ENCODE data around the gene ADM5. TPM values are rescaled to one million over a fixed set of nuclear protein-coding genes. Genes with fewer than 3 reads are reported as not detected.

The ADM5 gene
- total and polyA plus RNA-seq, 2 experiments from 2014 or later, result 2.8 to 5.7 TPM

DNA sequence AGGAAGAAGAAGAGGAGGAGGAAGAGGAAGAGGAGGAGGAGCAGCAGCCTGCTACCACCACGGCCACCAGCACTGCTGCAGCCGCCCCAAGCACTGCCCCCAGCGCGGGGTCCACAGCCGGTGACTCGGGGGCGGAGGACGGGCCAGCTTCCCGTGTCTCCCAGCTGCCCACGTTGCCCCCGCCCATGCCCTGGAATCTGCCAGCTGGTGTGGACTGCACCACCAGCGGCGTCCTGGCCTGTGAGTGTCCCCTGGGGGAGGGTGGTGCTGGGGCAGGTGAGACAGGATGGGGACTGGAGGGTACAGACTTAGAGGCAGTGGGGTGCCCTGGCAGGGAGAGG is 36.0 kb upstream of the ADM5 start (continued):
- TF ChIP-seq, protein P1, sequence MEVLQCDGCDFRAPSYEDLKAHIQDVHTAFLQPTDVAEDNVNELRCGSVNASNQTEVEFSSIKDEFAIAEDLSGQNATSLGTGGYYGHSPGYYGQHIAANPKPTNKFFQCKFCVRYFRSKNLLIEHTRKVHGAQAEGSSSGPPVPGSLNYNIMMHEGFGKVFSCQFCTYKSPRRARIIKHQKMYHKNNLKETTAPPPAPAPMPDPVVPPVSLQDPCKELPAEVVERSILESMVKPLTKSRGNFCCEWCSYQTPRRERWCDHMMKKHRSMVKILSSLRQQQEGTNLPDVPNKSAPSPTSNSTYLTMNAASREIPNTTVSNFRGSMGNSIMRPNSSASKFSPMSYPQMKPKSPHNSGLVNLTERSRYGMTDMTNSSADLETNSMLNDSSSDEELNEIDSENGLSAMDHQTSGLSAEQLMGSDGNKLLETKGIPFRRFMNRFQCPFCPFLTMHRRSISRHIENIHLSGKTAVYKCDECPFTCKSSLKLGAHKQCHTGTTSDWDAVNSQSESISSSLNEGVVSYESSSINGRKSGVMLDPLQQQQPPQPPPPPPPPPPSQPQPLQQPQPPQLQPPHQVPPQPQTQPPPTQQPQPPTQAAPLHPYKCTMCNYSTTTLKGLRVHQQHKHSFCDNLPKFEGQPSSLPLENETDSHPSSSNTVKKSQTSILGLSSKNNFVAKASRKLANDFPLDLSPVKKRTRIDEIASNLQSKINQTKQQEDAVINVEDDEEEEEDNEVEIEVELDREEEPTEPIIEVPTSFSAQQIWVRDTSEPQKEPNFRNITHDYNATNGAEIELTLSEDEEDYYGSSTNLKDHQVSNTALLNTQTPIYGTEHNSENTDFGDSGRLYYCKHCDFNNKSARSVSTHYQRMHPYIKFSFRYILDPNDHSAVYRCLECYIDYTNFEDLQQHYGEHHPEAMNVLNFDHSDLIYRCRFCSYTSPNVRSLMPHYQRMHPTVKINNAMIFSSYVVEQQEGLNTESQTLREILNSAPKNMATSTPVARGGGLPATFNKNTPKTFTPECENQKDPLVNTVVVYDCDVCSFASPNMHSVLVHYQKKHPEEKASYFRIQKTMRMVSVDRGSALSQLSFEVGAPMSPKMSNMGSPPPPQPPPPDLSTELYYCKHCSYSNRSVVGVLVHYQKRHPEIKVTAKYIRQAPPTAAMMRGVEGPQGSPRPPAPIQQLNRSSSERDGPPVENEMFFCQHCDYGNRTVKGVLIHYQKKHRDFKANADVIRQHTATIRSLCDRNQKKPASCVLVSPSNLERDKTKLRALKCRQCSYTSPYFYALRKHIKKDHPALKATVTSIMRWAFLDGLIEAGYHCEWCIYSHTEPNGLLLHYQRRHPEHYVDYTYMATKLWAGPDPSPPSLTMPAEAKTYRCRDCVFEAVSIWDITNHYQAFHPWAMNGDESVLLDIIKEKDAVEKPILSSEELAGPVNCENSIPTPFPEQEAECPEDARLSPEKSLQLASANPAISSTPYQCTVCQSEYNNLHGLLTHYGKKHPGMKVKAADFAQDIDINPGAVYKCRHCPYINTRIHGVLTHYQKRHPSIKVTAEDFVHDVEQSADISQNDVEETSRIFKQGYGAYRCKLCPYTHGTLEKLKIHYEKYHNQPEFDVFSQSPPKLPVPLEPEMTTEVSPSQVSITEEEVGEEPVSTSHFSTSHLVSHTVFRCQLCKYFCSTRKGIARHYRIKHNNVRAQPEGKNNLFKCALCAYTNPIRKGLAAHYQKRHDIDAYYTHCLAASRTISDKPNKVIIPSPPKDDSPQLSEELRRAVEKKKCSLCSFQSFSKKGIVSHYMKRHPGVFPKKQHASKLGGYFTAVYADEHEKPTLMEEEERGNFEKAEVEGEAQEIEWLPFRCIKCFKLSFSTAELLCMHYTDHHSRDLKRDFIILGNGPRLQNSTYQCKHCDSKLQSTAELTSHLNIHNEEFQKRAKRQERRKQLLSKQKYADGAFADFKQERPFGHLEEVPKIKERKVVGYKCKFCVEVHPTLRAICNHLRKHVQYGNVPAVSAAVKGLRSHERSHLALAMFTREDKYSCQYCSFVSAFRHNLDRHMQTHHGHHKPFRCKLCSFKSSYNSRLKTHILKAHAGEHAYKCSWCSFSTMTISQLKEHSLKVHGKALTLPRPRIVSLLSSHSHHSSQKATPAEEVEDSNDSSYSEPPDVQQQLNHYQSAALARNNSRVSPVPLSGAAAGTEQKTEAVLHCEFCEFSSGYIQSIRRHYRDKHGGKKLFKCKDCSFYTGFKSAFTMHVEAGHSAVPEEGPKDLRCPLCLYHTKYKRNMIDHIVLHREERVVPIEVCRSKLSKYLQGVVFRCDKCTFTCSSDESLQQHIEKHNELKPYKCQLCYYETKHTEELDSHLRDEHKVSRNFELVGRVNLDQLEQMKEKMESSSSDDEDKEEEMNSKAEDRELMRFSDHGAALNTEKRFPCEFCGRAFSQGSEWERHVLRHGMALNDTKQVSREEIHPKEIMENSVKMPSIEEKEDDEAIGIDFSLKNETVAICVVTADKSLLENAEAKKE (CRISPR knock-in tag; IDR thresholded peaks at IDR 0.05), result no peak
- no peak for TF ChIP-seq CREB1 (CRISPR knock-in tag; IDR thresholded peaks at IDR 0.05; ENCODE audit: low read depth)
- TF ChIP-seq STAT1 (IDR thresholded peaks at IDR 0.05; ENCODE audit: unreplicated experiment), result no peak
- no peak for TF ChIP-seq ZNF114 (CRISPR knock-in tag; IDR thresholded peaks at IDR 0.05)
- TF ChIP-seq POLR2AphosphoS5 (IDR thresholded peaks at IDR 0.05; ENCODE audit: low read depth), result no peak
- no peak for TF ChIP-seq EZH2 (IDR thresholded peaks at IDR 0.05; ENCODE audit: low read depth, unreplicated experiment)
- no peak for TF ChIP-seq ZNF331 (CRISPR knock-in tag; IDR thresholded peaks at IDR 0.05; ENCODE audit: low read depth)
- TF ChIP-seq JUNB (IDR thresholded peaks at IDR 0.05; ENCODE audit: unreplicated experiment), result no peak
- TF ChIP-seq, protein P2, sequence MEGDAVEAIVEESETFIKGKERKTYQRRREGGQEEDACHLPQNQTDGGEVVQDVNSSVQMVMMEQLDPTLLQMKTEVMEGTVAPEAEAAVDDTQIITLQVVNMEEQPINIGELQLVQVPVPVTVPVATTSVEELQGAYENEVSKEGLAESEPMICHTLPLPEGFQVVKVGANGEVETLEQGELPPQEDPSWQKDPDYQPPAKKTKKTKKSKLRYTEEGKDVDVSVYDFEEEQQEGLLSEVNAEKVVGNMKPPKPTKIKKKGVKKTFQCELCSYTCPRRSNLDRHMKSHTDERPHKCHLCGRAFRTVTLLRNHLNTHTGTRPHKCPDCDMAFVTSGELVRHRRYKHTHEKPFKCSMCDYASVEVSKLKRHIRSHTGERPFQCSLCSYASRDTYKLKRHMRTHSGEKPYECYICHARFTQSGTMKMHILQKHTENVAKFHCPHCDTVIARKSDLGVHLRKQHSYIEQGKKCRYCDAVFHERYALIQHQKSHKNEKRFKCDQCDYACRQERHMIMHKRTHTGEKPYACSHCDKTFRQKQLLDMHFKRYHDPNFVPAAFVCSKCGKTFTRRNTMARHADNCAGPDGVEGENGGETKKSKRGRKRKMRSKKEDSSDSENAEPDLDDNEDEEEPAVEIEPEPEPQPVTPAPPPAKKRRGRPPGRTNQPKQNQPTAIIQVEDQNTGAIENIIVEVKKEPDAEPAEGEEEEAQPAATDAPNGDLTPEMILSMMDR (conservative IDR thresholded peaks at IDR 0.05; ENCODE audit: low read depth in 2 of 2), result no peak
- TF ChIP-seq NANOG (IDR thresholded peaks at IDR 0.05; ENCODE audit: borderline replicate concordance), result no peak
- TF ChIP-seq EZH2phosphoT487 (IDR thresholded peaks at IDR 0.05; ENCODE audit: unreplicated experiment), result no peak

Measured in GM23338 (cell line).